ENCODE results near the gene NTHL1.

The NTHL1 gene

GRCh38 chr16:2025878-2026460, 21.7 kb downstream of the NTHL1 start:
- Histone ChIP-seq H2BK120ac (ENCODE audit: insufficient read depth, low read length, poor library complexity) (peak overlapping the region; percentile 17), H3K4ac (ENCODE audit: low read depth, low read length) (no peak overlapping the region), H3K4me3 (ENCODE audit: low read depth, low read length) (no peak overlapping the region), H4K12ac (ENCODE audit: low read depth, low read length) (no peak overlapping the region), H4K8ac (ENCODE audit: low read depth, low read length) (peak overlapping the region; percentile 2), H2AFZ (ENCODE audit: insufficient read depth, low read length, poor library complexity) (no peak overlapping the region), H3K23ac (ENCODE audit: low read length) (no peak overlapping the region), H3K79me2 (ENCODE audit: control insufficient read depth, insufficient read depth, low read length, poor library complexity) (peaks cover 3% of the 10 kb centered on the region), H3K36me3 (ENCODE audit: control insufficient read depth in 1 of 2, insufficient read depth in 2 of 2, low read length in 2 of 2) (peaks cover 5 to 8% of the 10 kb centered on the region in 2 experiments), H3K18ac (ENCODE audit: low read length) (no peak overlapping the region), H4K91ac (ENCODE audit: low read depth, low read length) (peak overlapping the region; percentile 53), H3K9ac (ENCODE audit: low read length) (no peak overlapping the region), H2BK12ac (ENCODE audit: low read length) (peak overlapping the region; percentile 61), H3K4me2 (ENCODE audit: low read length) (no peak overlapping the region), H3K4me1 (ENCODE audit: control insufficient read depth in 1 of 2, insufficient read depth in 2 of 2, low read length in 2 of 2) (peaks cover 17 to 24% of the 10 kb centered on the region in 2 experiments), H3K27ac (ENCODE audit: low read depth, low read length) (no peak overlapping the region), H3K14ac (ENCODE audit: low read length) (no peak overlapping the region), H3K27me3 (ENCODE audit: insufficient read depth, low read length) (no peaks in the 10 kb centered on the region), H2BK5ac (ENCODE audit: low read depth, low read length, poor library complexity) (no peak overlapping the region), H3K9me3 (ENCODE audit: insufficient read depth, low read depth, low read length) (peaks cover 3% of the 10 kb centered on the region), H3K79me1 (ENCODE audit: low read length) (peaks cover 18% of the 10 kb centered on the region), H2AK5ac (ENCODE audit: low read length) (peak overlapping the region; percentile 36)
- DNase-seq: no peak
- no CpG with 5 or more reads among the region's 16 CpGs for WGBS (ENCODE audit: extremely low coverage, insufficient coverage, insufficient read length)

GRCh38 chr16:2025251-2025650, 22.4 kb downstream of the NTHL1 start:
- H3K27ac ChIP-seq (ENCODE audit: low read depth, low read length): no peak overlapping the region
- H3K4me1 ChIP-seq (ENCODE audit: control insufficient read depth in 1 of 2, insufficient read depth in 2 of 2, low read length in 2 of 2): peaks cover 21 to 24% of the 10 kb centered on the region in 2 experiments
- peaks cover 18% of the 10 kb centered on the region for H3K79me1 ChIP-seq (ENCODE audit: low read length)
- H3K9me3 ChIP-seq (ENCODE audit: insufficient read depth, low read depth, low read length): peaks cover 4% of the 10 kb centered on the region
- H2AFZ ChIP-seq (ENCODE audit: insufficient read depth, low read length, poor library complexity): no peak overlapping the region
- peaks cover 3% of the 10 kb centered on the region for H3K79me2 ChIP-seq (ENCODE audit: control insufficient read depth, insufficient read depth, low read length, poor library complexity)
- no peak overlapping the region for H2BK5ac ChIP-seq (ENCODE audit: low read depth, low read length, poor library complexity)
- no peak overlapping the region for H4K12ac ChIP-seq (ENCODE audit: low read depth, low read length)
- no peak overlapping the region for H4K91ac ChIP-seq (ENCODE audit: low read depth, low read length)
- H3K9ac ChIP-seq (ENCODE audit: low read length): no peak overlapping the region
- no peak overlapping the region for H3K4me3 ChIP-seq (ENCODE audit: low read depth, low read length)
- no peak overlapping the region for H2BK120ac ChIP-seq (ENCODE audit: insufficient read depth, low read length, poor library complexity)
- peak overlapping the region; percentile 3 for H2AK5ac ChIP-seq (ENCODE audit: low read length)
- H2BK12ac ChIP-seq (ENCODE audit: low read length): no peak overlapping the region
- no peak overlapping the region for H4K8ac ChIP-seq (ENCODE audit: low read depth, low read length)
- DNase-seq: no peak
- WGBS (ENCODE audit: extremely low coverage, insufficient coverage, insufficient read length): no CpG with 5 or more reads among the region's 14 CpGs
- no peak overlapping the region for H3K18ac ChIP-seq (ENCODE audit: low read length)
- no peak overlapping the region for H3K4me2 ChIP-seq (ENCODE audit: low read length)
- H3K4ac ChIP-seq (ENCODE audit: low read depth, low read length): no peak overlapping the region
- H3K36me3 ChIP-seq (ENCODE audit: control insufficient read depth in 1 of 2, insufficient read depth in 2 of 2, low read length in 2 of 2): peaks cover 5 to 8% of the 10 kb centered on the region in 2 experiments
- H3K14ac ChIP-seq (ENCODE audit: low read length): no peak overlapping the region
- H3K23ac ChIP-seq (ENCODE audit: low read length): no peak overlapping the region
- H3K27me3 ChIP-seq (ENCODE audit: insufficient read depth, low read length): peaks cover 6% of the 10 kb centered on the region

- no peaks in the 10 kb centered on the region for H3K36me3 ChIP-seq (ENCODE audit: control insufficient read depth in 1 of 2, insufficient read depth in 2 of 2, low read length in 2 of 2)
- no peak overlapping the region for H3K4me3 ChIP-seq (ENCODE audit: low read depth, low read length)
- peaks cover 18% of the 10 kb centered on the region for H3K79me1 ChIP-seq (ENCODE audit: low read length)
- peak overlapping the region; percentile 82 for H4K8ac ChIP-seq (ENCODE audit: low read depth, low read length)
- no peak overlapping the region for H3K4me2 ChIP-seq (ENCODE audit: low read length)
- peak overlapping the region; percentile 54 for H4K12ac ChIP-seq (ENCODE audit: low read depth, low read length)
- no CpG with 5 or more reads among the region's 12 CpGs for WGBS (ENCODE audit: extremely low coverage, insufficient coverage, insufficient read length)
- peak overlapping the region; percentile 63 for H4K91ac ChIP-seq (ENCODE audit: low read depth, low read length)
- H3K79me2 ChIP-seq (ENCODE audit: control insufficient read depth, insufficient read depth, low read length, poor library complexity): peaks cover 3% of the 10 kb centered on the region
- peak overlapping the region; percentile 48 for H2BK5ac ChIP-seq (ENCODE audit: low read depth, low read length, poor library complexity)
- no peak overlapping the region for H3K9ac ChIP-seq (ENCODE audit: low read length)
- H3K27me3 ChIP-seq (ENCODE audit: insufficient read depth, low read length): peaks cover 18% of the 10 kb centered on the region
- H2AFZ ChIP-seq (ENCODE audit: insufficient read depth, low read length, poor library complexity): no peak overlapping the region
- peak overlapping the region; percentile 66 for H2BK12ac ChIP-seq (ENCODE audit: low read length)
- H2BK120ac ChIP-seq (ENCODE audit: insufficient read depth, low read length, poor library complexity): peak overlapping the region; percentile 24
- DNase-seq: no peak
- peak overlapping the region; percentile 12 for H2AK5ac ChIP-seq (ENCODE audit: low read length)
- peaks cover 5% of the 10 kb centered on the region for H3K9me3 ChIP-seq (ENCODE audit: insufficient read depth, low read depth, low read length)
- peak overlapping the region; percentile 63 for H3K14ac ChIP-seq (ENCODE audit: low read length)
- H3K23ac ChIP-seq (ENCODE audit: low read length): no peak overlapping the region
- H3K4me1 ChIP-seq (ENCODE audit: control insufficient read depth in 1 of 2, insufficient read depth in 2 of 2, low read length in 2 of 2): peaks cover 29 to 31% of the 10 kb centered on the region in 2 experiments
- H3K27ac ChIP-seq (ENCODE audit: low read depth, low read length): no peak overlapping the region
- peak overlapping the region; percentile 26 for H3K4ac ChIP-seq (ENCODE audit: low read depth, low read length)
- H3K18ac ChIP-seq (ENCODE audit: low read length): no peak overlapping the region
Measured at GRCh38 chr16:2024032-2024420, 23.6 kb downstream of the NTHL1 start.

- peak overlapping the region; percentile 48 for H3K9ac ChIP-seq (ENCODE audit: low read length)
- H4K91ac ChIP-seq (ENCODE audit: low read depth, low read length): peak overlapping the region; percentile 65
- peak overlapping the region; percentile 63 for H3K14ac ChIP-seq (ENCODE audit: low read length)
- peak overlapping the region; percentile 48 for H2BK5ac ChIP-seq (ENCODE audit: low read depth, low read length, poor library complexity)
- peak overlapping the region; percentile 76 for H3K27ac ChIP-seq (ENCODE audit: low read depth, low read length)
- peaks cover 3% of the 10 kb centered on the region for H3K79me2 ChIP-seq (ENCODE audit: control insufficient read depth, insufficient read depth, low read length, poor library complexity)
- peaks cover 5% of the 10 kb centered on the region for H3K9me3 ChIP-seq (ENCODE audit: insufficient read depth, low read depth, low read length)
- no peak overlapping the region for H3K23ac ChIP-seq (ENCODE audit: low read length)
- peak overlapping the region; percentile 23 for H2AFZ ChIP-seq (ENCODE audit: insufficient read depth, low read length, poor library complexity)
- peak overlapping the region; percentile 24 for H2BK120ac ChIP-seq (ENCODE audit: insufficient read depth, low read length, poor library complexity)
- H4K12ac ChIP-seq (ENCODE audit: low read depth, low read length): peak overlapping the region; percentile 54
- DNase-seq: peak; percentile 84 to 96
- H3K36me3 ChIP-seq (ENCODE audit: control insufficient read depth in 1 of 2, insufficient read depth in 2 of 2, low read length in 2 of 2): no peaks in the 10 kb centered on the region
- H3K18ac ChIP-seq (ENCODE audit: low read length): peak overlapping the region; percentile 25
- peak overlapping the region; percentile 26 for H3K4ac ChIP-seq (ENCODE audit: low read depth, low read length)
- peaks cover 29 to 31% of the 10 kb centered on the region in 2 experiments for H3K4me1 ChIP-seq (ENCODE audit: control insufficient read depth in 1 of 2, insufficient read depth in 2 of 2, low read length in 2 of 2)
- peak overlapping the region; percentile 12 for H2AK5ac ChIP-seq (ENCODE audit: low read length)
- H3K4me2 ChIP-seq (ENCODE audit: low read length): peak overlapping the region; percentile 78
- peaks cover 20% of the 10 kb centered on the region for H3K27me3 ChIP-seq (ENCODE audit: insufficient read depth, low read length)
- peak overlapping the region; percentile 62 for H2BK12ac ChIP-seq (ENCODE audit: low read length)
- H3K79me1 ChIP-seq (ENCODE audit: low read length): peaks cover 18% of the 10 kb centered on the region
- WGBS (ENCODE audit: extremely low coverage, insufficient coverage, insufficient read length): no CpG with 5 or more reads among the region's 53 CpGs
- peak overlapping the region; percentile 82 for H4K8ac ChIP-seq (ENCODE audit: low read depth, low read length)
- peak overlapping the region; percentile 44 for H3K4me3 ChIP-seq (ENCODE audit: low read depth, low read length)
Measured at GRCh38 chr16:2023092-2024031, 24.3 kb downstream of the NTHL1 start.

Measured in trophoblast cell (in vitro differentiated cells and primary cell).